NOMO-1 treated with DMSO at 0.1 percent for 48 hours (cell line): Measurements from ENCODE around the gene CELF2.
A peak's percentile ranks its signal among the peaks of the same experiment; 100 is the strongest.
"Not testable (repeated sequence)": the region's sequence is repeated elsewhere in the genome, so short reads cannot be mapped to it uniquely, and the experiment has no call there.

ENCODE experiments used
- DNase-seq: peaks from one replicate; lab custom pipeline; 2025; ENCODE audit not compliant: unreplicated experiment; lab: John Stamatoyannopoulos, UW

Gene CELF2

GRCh38 chr10:11120711-11121110 is 103.0 kb downstream of the CELF2 start:
- no peak for DNase-seq

- not testable (repeated sequence) for DNase-seq
These were observed 106.2 kb downstream of the CELF2 start for GRCh38 chr10:11123892-11124291.

DNA sequence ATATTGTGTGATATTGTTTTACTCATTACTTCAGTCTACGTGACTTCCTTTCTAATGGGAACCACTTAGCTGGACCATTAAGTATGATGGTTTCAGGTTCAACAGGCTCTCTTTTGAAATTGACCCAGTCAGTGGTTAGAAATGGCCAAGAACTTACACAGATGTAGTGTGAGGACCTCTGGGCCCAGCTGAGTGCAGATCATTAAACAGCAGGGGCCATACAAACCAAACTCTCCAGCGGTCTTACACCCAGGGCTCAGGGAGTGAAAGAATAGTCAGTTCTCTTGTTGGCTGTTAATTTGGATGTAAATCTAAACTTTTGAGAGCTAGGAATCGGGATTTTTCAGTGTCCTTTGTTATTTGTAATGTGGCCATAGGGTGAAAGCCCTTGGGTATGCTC is 107.3 kb downstream of the CELF2 start:
- DNase-seq = no peak

GRCh38 chr10:11127017-11127416 is 109.3 kb downstream of the CELF2 start:
- DNase-seq = not testable (repeated sequence)

DNA sequence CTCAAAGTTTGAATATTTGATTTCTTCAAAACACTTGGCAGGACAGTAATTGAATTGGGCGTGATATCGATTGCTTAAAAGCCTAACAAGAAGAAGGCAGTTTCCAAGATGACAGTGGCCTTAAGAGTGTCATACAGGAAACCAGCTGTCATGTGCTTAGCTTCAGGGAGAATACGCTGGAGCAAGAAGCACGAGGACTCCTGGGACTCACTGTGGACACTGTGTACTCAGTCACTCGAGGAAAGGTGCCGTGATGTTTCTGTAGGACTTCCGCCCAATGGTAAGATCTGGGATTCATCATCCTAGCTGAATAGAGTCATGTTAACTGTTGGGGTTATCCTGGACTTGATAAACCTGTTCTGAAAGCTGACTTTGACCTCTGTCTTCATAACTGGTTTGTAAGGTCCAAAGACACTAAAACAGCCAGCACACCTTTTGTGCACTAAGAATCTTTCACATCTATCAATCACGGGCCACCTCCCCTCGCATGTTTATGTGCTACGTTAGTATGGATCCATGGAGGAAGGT is 113.5 kb downstream of the CELF2 start:
- DNase-seq = no peak

DNA sequence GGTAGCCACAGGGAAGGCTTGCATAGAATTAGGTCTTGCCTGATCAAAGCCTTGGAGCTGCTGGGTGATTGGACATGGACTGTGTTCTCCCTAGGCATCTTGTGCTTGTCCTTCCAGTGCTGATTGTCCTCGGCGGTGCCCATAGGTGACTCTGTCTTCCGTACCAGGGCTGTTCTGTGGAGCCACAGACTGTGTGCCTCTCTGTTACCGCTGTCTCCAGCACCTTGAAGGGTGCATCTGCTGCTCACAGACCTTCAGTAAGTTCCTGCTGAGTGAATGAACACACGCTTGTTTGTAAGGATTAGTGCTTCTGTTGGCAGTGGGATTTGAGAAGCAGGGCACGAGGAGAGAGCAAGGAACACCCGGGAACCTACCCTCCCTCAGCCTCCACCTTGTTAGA is 116.7 kb downstream of the CELF2 start:
- DNase-seq = no peak

GRCh38 chr10:11135709-11136108 is 118.0 kb downstream of the CELF2 start:
- no peak for DNase-seq

DNA sequence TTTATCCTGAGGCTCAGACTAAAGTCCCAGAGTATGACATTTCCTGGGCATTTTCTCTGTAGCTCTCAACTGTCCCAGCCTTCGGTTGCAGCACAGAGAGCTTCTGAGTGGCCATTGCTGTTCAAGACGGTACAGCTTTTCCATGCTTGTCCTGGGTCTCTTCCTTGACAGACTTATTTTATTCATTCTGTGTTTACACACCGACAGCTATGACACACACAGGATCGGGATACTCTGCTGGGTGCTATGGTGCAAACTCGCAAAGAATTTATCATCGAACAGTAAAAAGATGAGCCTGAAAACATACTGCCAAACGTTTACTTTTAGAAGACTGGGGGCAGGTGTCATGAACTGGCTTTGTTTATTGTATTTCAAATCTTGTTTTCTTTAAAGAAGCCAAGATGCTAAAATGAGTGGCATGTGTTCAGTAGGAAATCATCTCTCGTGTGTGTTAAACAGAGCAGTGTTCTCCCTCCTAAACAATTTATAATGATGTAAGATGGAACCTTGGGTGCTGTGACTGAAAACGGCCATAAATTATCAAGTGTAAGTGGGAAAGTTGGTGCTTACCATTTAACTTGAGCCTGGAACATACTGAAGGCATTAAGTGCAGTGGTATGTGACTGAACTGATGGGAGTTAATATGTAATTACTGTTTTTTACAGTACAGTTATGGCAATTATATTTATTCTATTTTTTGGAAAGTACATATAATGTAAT is 120.8 kb downstream of the CELF2 start:
- DNase-seq = no peak

DNA sequence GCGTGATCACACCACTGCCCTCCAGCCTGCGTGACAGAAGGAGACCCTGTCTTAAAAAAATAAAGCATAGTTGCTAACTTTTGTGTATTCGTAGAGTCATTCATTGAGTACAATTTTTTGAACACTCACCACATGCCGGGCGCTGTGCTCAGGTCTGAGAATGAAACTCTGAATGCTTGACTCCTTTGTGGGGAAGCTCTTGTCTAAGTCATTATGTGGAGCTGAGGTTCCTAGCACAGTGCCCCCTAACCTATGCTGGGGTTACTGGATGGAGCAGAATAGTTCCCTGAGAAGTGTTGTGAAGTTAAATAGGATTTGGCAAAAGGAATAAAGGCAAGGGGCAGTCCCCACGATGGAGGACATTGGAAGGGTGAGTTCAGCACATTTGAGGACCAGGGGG is 123.3 kb downstream of the CELF2 start:
- no peak for DNase-seq

DNA sequence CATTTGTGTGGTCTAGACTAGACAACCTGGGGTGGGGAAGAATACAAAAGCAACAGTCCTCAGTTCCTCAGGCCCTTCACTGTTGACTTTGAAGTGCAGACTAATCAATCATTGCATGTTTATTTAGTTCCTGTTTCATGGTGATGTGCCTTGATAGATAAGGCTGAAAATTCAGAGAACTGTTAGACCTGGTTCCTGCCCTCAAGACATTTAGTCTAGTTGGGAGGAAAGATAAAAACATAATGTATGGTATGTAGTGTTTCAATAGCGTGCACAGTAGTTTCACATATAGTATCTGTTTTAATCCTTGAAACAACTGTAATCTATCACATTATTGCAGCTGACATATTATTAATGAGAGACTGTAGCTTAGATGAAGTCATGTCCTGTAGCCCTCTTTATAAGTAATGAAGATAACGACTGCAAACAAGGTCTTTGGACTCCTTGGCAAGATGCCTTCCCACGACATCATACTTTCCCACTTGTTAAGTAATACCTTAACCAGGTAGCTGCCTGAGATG is 124.0 kb downstream of the CELF2 start:
- DNase-seq = peak; percentile 80

DNA sequence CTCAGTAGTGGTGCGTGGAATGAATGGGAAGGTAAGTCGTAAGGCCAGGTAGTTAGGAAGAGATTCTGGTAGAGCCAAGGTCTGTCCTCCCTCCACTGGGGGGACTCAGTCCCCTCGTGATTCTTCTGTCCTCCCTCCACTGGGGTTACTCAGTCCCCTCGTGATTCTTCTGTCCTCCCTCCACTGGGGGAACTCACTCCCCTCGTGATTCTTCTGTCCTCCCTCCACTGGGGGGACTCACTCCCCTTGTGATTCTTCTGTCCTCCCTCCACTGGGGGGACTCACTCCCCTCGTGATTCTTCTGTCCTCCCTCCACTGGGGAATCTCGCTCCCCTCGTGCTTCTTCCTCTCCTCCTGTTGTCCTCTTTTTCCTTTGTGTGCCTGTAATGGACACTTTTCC is 125.1 kb downstream of the CELF2 start:
- DNase-seq = no peak

GRCh38 chr10:11143242-11143641 is 125.6 kb downstream of the CELF2 start:
- no peak for DNase-seq

GRCh38 chr10:11144626-11145494 is 127.2 kb downstream of the CELF2 start:
- no peak for DNase-seq

DNA sequence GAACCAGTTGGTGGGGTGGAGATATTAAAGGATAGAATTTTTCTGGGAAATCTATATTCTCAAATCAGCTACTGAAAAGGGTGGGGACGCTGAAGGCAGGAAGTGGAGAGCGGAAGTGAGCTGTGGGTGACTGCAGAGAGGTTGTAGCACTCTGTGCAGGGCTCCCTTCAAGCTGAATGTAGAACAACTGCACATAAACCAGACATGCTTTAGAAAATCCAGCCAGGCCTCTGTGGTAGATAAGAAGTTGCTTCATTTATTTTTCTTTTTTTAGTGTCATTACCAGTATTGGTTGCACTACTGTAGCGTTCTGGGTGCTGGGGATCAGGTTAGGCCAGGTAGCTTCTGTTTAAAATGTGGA is 127.8 kb downstream of the CELF2 start:
- peak; percentile 79 for DNase-seq

DNA sequence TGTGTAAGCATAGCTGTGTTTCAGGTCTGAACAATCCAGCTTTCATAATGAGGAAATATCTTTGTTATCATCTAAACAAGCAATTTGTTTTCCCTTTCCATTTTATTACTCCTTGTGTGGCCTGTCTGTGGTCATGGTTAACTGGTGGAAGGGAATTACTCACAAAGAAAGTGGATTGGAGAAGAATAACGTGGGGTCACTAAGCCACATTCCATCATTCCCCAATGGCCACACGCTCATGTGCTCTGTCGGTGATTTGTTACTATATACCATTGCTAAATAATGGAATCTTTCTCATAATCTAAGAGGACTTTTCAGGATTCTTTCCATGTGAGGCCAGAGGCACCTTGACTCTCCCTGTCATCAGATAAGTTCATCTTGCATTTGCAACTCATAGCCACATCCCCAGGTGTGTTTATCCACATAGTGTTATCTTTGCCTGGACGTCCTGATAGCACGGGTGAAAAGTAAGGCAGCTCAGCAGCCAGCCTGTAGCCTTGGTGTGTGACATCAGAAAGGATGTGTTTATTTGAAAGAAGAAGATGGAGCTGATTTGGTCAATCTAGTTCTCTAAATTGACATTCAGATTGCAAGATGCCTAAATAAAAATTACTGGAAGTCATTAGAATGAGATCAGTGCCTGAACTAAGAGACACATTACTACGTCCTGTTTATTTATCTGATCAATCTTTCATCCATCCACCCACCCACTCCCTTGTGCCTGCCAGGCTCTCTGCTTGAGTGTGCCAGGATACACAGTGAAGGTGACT is 128.9 kb downstream of the CELF2 start:
- DNase-seq = no peak

DNA sequence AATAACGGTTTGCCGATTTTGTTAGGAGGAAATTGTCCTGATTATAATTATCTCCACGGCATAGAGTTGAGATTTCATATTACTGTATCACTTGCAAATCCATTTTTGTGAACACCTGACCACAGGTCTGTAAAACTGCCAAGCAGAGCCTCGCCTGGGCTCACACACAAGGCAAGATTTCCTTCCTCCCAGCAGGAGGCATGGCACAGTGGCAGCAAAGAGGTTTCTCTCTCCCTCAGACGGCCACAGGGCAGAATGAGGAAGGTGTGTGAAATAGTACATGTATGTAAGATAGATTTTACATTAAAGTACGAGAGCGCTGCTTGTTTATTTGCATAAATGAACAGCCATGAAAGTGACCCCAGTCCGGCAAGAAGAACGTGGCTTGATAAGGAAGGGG is 130.1 kb downstream of the CELF2 start:
- peak; percentile 64 for DNase-seq

GRCh38 chr10:11148142-11149028 is 130.7 kb downstream of the CELF2 start:
- no peak for DNase-seq

DNA sequence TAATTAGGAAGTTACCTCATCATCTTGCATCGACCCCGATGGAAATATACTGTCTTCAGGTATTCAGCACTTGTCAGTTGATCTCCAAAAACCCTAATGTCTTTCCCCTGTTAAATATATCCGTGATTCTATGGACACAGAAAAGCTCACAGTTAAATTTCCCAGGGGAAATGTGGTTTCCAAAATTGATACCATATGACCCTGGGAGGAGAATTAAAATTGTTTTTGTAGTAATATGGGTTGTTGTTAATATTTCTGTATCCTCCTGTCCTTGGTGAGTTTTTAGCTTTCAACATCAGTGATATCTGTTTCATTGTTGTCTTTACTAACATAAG is 132.1 kb downstream of the CELF2 start:
- no peak for DNase-seq

- no peak for DNase-seq
These were observed 132.6 kb downstream of the CELF2 start for GRCh38 chr10:11150231-11150731.

GRCh38 chr10:11150879-11151415 is 133.3 kb downstream of the CELF2 start:
- no peak for DNase-seq
